SK-N-SH treated with all-trans-retinoic acid at 6 μM for 48 hours (cell line): Measurements from ENCODE around the gene SNAP25.

Experiments
- ATAC-seq: fragments of 200-7000 bp; cut with Tn5 transposase; 3 replicates; pipeline ENCODE4 v1.9.1; 2020; ENCODE audit warnings: mild to moderate bottlenecking, moderate library complexity
- ARNTL ChIP-seq: fragments of 450-650 bp; formaldehyde crosslinking; IDR thresholded peaks from 2 replicates; pipeline ENCODE4 v1.5.0; 2020; ENCODE audit warnings: low read depth, mild to moderate bottlenecking, moderate library complexity, borderline replicate concordance
- BACH2 ChIP-seq: fragments of 250-450 bp; sonication (Bioruptor Pico); IDR thresholded peaks from 2 replicates; pipeline ENCODE4 v1.9.0; 2021; ENCODE audit warnings: mild to moderate bottlenecking, borderline replicate concordance
- CREB5 ChIP-seq: fragments of 250-450 bp; sonication (Bioruptor Pico); IDR thresholded peaks from 2 replicates; pipeline ENCODE4 v1.5.1; 2020; ENCODE audit warnings: low read depth, mild to moderate bottlenecking, moderate library complexity
- CSRNP3 ChIP-seq: fragments of 250-450 bp; sonication (Bioruptor Pico); IDR thresholded peaks from 2 replicates; pipeline ENCODE4 v1.5.1; 2021; ENCODE audit warnings: mild to moderate bottlenecking, moderate library complexity
- ESRRG ChIP-seq: fragments of 250-450 bp; sonication (Bioruptor Pico); IDR thresholded peaks from 2 replicates; pipeline ENCODE4 v1.6.1; 2021; ENCODE audit warnings: mild to moderate bottlenecking
- GLIS3 ChIP-seq: fragments of 250-450 bp; sonication (Bioruptor Pico); IDR thresholded peaks from 2 replicates; pipeline ENCODE4 v1.5.0; 2020; ENCODE audit warnings: mild to moderate bottlenecking, moderate library complexity
- OSR1 ChIP-seq: fragments of 250-450 bp; sonication (Bioruptor Pico); IDR thresholded peaks from 2 replicates; pipeline ENCODE4 v1.8.0; 2022; ENCODE audit warnings: moderate library complexity, mild to moderate bottlenecking, inconsistent platforms
- POU6F1 ChIP-seq: fragments of 250-450 bp; sonication (Bioruptor Pico); IDR thresholded peaks from 2 replicates; pipeline ENCODE4 v1.8.0; 2021; ENCODE audit warnings: low read depth, mild to moderate bottlenecking, moderate library complexity, borderline replicate concordance
- SNAI2 ChIP-seq: fragments of 250-450 bp; sonication (Bioruptor Pico); IDR thresholded peaks from 2 replicates; pipeline ENCODE4 v1.5.0; 2020; ENCODE audit warnings: mild to moderate bottlenecking, moderate library complexity
- TCF4 ChIP-seq: fragments of 250-450 bp; sonication (Bioruptor Pico); IDR thresholded peaks from 2 replicates; pipeline ENCODE4 v1.8.0; 2021; ENCODE audit warnings: mild to moderate bottlenecking, moderate library complexity, borderline replicate concordance
- TSHZ2 ChIP-seq: fragments of 250-450 bp; sonication (Bioruptor Pico); IDR thresholded peaks from 2 replicates; pipeline ENCODE4 v1.5.0; 2020; ENCODE audit warnings: mild to moderate bottlenecking, moderate library complexity
- ZC3H10 ChIP-seq: fragments of 250-450 bp; sonication (Bioruptor Pico); IDR thresholded peaks from 2 replicates; pipeline ENCODE4 v1.5.1; 2021; ENCODE audit warnings: mild to moderate bottlenecking, moderate library complexity
- ZFP3 ChIP-seq: fragments of 250-450 bp; sonication (Bioruptor Pico); IDR thresholded peaks from 2 replicates; pipeline ENCODE4 v1.5.0; 2020; ENCODE audit warnings: mild to moderate bottlenecking, moderate library complexity
- ZFP30 ChIP-seq: fragments of 450-650 bp; formaldehyde crosslinking; IDR thresholded peaks from 2 replicates; pipeline ENCODE4 v1.5.0; 2022; ENCODE audit warnings: mild to moderate bottlenecking, moderate library complexity
- ZNF565 ChIP-seq: fragments of 450-650 bp; formaldehyde crosslinking; conservative IDR thresholded peaks from 2 replicates; pipeline ENCODE4 v1.5.0; 2020; ENCODE audit warnings: low read depth, mild to moderate bottlenecking, moderate library complexity
- ZNF70 ChIP-seq: fragments of 450-650 bp; formaldehyde crosslinking; IDR thresholded peaks from 2 replicates; pipeline ENCODE4 v1.5.0; 2020; ENCODE audit warnings: mild to moderate bottlenecking, moderate library complexity
- ZNF8 ChIP-seq: fragments of 450-650 bp; formaldehyde crosslinking; IDR thresholded peaks from 2 replicates; pipeline ENCODE4 v1.5.0; 2020; ENCODE audit warnings: mild to moderate bottlenecking, moderate library complexity

SNAP25 gene

GRCh38 chr20:10240655-10241054, 22.0 kb downstream of the SNAP25 start:
- no peak for TF ChIP-seq CSRNP3
- no peak for TF ChIP-seq GLIS3 (CRISPR knock-in tag)
- TF ChIP-seq TCF4 (CRISPR knock-in tag): no peak
- no peak for TF ChIP-seq POU6F1 (CRISPR knock-in tag)
- TF ChIP-seq ZC3H10 (CRISPR knock-in tag): no peak
- TF ChIP-seq SNAI2 (CRISPR knock-in tag): no peak
- no peak for TF ChIP-seq ZNF8 (CRISPR knock-in tag)
- no peak for TF ChIP-seq ZNF565 (CRISPR knock-in tag)
- no peak for TF ChIP-seq TSHZ2 (CRISPR knock-in tag)
- TF ChIP-seq, all 23 proteins: peak for 0
- ATAC-seq: no peak

GRCh38 chr20:10242166-10242565, 23.5 kb downstream of the SNAP25 start:
- TF ChIP-seq POU6F1 (CRISPR knock-in tag) (no peak), ZFP30 (no peak), TCF4 (CRISPR knock-in tag) (no peak), ZFP3 (CRISPR knock-in tag) (no peak), ZNF8 (CRISPR knock-in tag) (no peak), SNAI2 (CRISPR knock-in tag) (no peak)

GRCh38 chr20:10247440-10247839, 28.8 kb downstream of the SNAP25 start:
- TF ChIP-seq ZNF565 (CRISPR knock-in tag): no peak
- no peak for TF ChIP-seq ZNF70 (CRISPR knock-in tag)
- TF ChIP-seq OSR1 (CRISPR knock-in tag): no peak
- no peak for TF ChIP-seq ESRRG (CRISPR knock-in tag)
- no peak for TF ChIP-seq ARNTL
- no peak for TF ChIP-seq CREB5
- TF ChIP-seq ZNF8 (CRISPR knock-in tag): no peak
- TF ChIP-seq CSRNP3: no peak
- no peak for TF ChIP-seq POU6F1 (CRISPR knock-in tag)
- no peak for TF ChIP-seq GLIS3 (CRISPR knock-in tag)
- TF ChIP-seq BACH2 (CRISPR knock-in tag): no peak
- TF ChIP-seq TCF4 (CRISPR knock-in tag): no peak
- no peak for TF ChIP-seq ZC3H10 (CRISPR knock-in tag)
- ATAC-seq: no peak

More at GRCh38 chr20:10242166-10242565, 23.5 kb downstream of the SNAP25 start:
- no peak for ATAC-seq
